NCI-H774 (cell line): ENCODE data around the gene LELP1.
"Not testable (repeated sequence)": the region's sequence is repeated elsewhere in the genome, so short reads cannot be mapped to it uniquely, and the experiment has no call there.

ENCODE experiments used
- DNase-seq: peaks from one replicate; lab custom pipeline; 2025; lab: John Stamatoyannopoulos, UW

The LELP1 gene

DNA sequence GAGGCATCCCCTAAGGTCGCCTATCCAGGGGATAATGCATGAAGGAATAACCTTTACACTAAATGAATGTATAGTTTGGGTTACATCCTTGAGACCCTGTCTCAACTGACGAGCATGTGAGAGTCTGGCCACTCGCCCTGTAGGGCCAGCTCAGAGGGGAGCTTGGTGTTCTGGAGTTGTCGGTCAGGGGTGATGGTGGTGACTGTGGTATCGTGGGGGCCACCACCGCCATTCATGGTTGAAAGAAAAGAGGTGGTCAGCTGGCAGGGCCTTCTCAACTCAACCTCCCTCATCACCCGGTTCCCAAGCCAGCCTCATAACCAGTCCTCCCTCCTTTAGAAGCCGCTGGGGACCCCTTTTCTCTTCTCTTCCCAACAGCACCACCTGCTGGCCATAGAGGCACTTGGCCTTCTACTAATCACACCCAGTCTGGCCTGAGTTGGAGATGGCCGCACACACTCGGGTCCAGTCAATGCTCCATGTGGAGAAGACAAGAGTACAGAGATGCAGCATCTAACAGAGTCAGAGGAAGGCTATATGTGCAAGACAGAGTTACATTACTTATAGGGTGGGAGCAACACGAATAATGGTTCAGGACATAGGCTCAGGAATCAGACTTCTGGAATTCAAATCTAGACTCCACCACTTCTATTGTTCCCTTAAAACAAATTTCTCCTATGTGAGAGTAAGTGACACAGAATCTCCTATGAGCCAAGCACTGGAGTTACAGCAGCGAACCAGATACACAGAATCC is 26.0 kb downstream of the LELP1 start:
- not testable (repeated sequence) for DNase-seq

- DNase-seq: no peak
These were observed 28.1 kb downstream of the LELP1 start for GRCh38 chr1:153231363-153231762.

- no peak for DNase-seq
These were observed 28.6 kb downstream of the LELP1 start for GRCh38 chr1:153231785-153232184.

- no peak for DNase-seq
These were observed 29.3 kb downstream of the LELP1 start for GRCh38 chr1:153232553-153232952.

- no peak for DNase-seq
These were observed 30.2 kb downstream of the LELP1 start for GRCh38 chr1:153233448-153233847.

DNA sequence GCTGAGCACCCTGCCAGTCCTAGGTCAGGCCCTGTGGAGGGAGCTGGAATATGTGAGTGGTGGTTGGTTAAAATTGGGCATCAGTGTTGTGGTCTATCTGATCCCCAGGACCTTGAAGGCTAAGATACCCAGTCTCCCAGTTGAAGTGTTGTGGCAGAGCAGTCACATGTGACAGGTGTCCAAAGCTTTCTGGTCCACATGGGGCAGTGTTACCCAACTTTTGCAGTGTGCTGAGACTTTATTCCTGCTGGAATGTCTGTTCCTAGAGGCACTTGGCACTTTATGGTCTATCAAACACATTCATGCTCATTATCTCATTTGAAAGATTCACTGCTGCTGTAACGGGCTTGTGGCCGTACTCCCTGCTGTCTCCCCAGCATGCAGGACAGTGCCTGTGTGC is 35.3 kb downstream of the LELP1 start:
- no peak for DNase-seq

GRCh38 chr1:153242160-153242559 is 38.9 kb downstream of the LELP1 start:
- DNase-seq: no peak

GRCh38 chr1:153245466-153245865 is 42.2 kb downstream of the LELP1 start:
- DNase-seq: no peak

- DNase-seq: no peak
These were observed 42.8 kb downstream of the LELP1 start for GRCh38 chr1:153246018-153246417.

GRCh38 chr1:153246825-153247224 is 43.6 kb downstream of the LELP1 start:
- no peak for DNase-seq

DNA sequence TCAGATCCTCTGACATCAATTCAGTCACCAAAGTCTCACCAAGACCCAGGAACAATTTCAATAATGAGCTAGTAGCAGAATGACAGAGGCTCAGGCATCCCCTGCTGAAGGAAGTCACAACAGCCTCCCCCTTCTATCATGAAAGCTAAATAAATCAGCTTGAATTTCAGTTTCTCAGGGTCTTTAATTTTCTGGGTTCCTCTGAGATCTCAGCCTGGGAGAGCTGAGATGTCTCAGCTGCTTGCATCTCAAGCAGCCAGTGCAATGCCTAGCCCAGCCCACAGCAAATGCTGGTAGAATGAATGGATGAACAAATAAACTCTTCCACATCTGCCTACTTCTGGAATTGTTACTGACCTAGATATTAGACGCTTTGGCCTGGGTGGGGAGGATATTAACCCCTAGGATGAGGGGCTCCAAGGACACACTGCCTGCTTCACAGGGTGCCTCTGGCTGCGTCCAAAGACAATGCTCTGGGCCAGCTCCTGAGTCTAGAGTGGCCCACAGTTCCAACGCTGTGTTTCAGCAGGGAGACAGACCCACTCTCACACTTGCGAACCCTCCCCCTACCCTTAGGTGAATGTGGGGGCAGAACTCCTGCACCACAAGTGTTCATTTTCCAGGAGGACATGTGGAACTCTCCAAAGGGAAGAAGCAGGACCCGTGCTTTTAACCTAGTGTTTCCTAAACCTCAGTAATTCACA is 45.1 kb downstream of the LELP1 start:
- DNase-seq: no peak

DNA sequence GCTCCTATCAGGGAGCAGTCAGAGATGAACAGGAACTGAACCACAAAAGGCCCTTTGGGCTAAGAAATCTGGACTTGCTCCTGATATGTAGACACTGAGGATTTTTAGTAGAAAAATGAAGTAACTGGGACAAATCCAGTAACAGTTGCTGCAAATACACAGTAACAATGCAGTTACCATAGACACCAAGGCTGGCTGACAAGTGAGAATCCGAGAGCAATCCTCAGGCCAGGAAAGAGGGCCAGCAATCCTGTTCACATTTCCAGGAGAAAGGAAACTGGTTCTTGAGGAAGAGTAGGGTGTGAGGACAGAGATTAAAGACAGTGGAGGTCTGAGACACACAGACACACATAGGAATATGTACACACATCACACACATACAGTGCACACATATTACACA is 46.9 kb downstream of the LELP1 start:
- DNase-seq: no peak

DNA sequence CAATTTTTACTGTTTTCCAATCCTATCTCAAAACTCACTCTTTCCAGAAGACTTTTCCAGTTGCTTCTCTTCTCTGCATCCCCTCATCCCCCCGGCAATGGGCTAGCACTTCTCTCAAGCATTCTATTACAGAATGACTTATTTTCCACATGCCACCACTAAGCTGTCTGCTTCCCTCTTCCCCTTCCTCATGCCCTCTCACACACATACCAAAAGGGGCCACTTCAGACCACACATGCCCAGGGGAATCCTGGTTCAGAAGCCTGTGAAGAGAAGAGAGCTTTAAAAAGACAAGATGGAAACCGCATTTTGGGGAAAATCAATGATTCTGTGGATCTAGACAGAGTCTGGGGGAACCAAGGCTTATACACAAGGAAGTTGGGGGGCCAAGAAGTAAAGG is 47.9 kb downstream of the LELP1 start:
- no peak for DNase-seq

DNA sequence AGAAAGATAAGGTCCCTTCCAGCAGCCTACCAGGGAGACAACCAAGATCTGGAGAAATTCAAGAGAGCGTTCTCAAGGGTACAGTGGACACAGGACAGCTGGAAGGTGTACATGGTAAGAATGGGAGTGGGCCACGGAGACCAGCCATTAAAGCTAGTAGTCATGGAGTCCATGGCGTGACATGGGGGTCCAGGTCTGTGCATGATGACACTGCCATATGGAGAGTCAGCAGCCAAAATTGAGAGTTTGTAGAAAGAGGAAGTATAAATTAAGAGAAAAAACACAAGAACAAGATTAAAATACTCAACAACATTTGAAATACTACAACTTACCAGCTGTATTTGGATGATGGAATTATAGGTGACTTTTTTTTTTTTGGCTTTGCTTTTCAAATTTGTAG is 48.3 kb downstream of the LELP1 start:
- no peak for DNase-seq

GRCh38 chr1:153251988-153252387 is 48.8 kb downstream of the LELP1 start:
- DNase-seq: no peak

DNA sequence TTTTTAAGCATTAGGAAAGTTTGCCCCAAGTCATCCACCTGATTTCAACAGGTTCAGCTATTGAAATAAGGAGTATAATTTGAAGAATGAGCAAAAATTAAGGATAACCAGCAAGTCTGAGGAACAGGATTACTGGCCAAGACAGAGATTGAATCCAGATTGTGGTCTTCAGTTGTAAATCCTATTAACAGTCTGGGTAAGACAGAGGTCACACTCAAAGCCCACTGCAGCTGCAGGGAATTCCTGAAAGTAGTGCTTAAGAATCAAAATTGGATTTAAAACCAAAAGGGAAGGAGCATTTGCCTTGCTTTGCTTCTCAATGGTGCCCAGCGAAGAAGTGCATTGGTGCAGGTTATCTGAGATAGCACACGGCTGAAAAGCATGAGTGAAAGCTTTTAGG is 49.8 kb downstream of the LELP1 start:
- DNase-seq: no peak

GRCh38 chr1:153253693-153254092 is 50.5 kb downstream of the LELP1 start:
- no peak for DNase-seq
